ENCODE data around the gene DRG2. TPM values are rescaled to one million over a fixed set of nuclear protein-coding genes. Genes with fewer than 3 reads are reported as not detected.

Gene DRG2
- total and polyA plus RNA-seq, 7 donors: 23.7 to 33.5 (median 29.7) TPM

DNA sequence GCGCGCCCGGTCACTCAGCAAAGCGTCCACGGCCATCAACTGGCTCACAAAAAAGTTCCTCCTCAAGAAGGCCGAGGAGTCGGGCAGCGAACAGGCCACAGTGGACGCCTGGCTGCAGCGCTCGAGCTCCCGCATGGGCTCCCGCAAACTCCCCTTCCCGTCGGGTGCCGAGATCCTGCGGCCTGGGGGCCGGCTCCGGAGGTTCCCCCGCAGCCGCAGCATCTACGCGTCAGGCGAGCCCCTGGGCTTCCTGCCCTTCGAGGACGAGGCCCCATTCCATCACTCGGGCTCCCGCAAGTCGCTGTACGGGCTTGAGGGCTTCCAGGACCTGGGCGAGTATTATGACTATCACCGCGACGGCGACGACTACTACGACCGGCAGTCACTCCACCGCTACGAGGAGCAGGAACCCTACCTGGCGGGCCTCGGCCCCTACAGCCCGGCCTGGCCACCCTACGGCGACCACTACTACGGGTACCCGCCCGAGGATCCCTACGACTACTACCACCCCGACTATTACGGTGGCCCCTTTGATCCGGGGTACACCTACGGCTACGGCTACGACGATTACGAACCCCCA is 31.5 kb downstream of the DRG2 start:
- Histone ChIP-seq H3K4me3 (no peak overlapping the region), H3K36me3 (ENCODE audit: insufficient read depth in 1 of 2, low read depth in 1 of 2) (no peaks in the 10 kb centered on the region), H3K9me3 (no peaks in the 10 kb centered on the region), H3K27me3 (ENCODE audit: insufficient read depth in 3 of 3, low read length in 2 of 3) (no peaks in the 10 kb centered on the region), H3K4me1 (peaks cover 29% of the 10 kb centered on the region), H3K27ac (no peak overlapping the region)
- ATAC-seq: no peak
- DNase-seq: no peak
- intact Hi-C loops (cut with DNase I): no loop called here
- WGBS, 3 donors: 98% methylated on average over 51 to 57 of the region's 57 CpGs
- TF ChIP-seq, protein P1, sequence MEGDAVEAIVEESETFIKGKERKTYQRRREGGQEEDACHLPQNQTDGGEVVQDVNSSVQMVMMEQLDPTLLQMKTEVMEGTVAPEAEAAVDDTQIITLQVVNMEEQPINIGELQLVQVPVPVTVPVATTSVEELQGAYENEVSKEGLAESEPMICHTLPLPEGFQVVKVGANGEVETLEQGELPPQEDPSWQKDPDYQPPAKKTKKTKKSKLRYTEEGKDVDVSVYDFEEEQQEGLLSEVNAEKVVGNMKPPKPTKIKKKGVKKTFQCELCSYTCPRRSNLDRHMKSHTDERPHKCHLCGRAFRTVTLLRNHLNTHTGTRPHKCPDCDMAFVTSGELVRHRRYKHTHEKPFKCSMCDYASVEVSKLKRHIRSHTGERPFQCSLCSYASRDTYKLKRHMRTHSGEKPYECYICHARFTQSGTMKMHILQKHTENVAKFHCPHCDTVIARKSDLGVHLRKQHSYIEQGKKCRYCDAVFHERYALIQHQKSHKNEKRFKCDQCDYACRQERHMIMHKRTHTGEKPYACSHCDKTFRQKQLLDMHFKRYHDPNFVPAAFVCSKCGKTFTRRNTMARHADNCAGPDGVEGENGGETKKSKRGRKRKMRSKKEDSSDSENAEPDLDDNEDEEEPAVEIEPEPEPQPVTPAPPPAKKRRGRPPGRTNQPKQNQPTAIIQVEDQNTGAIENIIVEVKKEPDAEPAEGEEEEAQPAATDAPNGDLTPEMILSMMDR (IDR thresholded peaks at IDR 0.05): no peak

DNA sequence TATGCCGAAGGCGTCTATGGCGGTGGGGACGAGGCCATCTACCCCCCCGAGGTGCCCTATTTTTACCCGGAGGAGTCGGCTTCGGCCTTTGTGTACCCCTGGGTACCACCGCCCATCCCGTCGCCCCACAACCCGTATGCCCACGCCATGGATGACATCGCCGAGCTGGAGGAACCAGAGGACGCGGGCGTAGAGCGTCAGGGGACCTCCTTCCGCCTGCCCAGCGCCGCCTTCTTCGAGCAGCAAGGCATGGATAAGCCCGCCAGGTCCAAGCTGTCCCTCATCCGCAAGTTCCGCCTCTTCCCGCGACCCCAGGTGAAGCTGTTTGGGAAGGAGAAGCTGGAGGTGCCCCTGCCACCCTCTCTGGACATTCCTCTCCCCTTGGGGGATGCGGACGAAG is 32.2 kb downstream of the DRG2 start:
- no peak for DNase-seq
- no peak overlapping the region for H3K27ac ChIP-seq
- no peaks in the 10 kb centered on the region for H3K9me3 ChIP-seq
- TF ChIP-seq, protein P1 (IDR thresholded peaks at IDR 0.05): no peak
- intact Hi-C loops (cut with DNase I): no loop called here
- H3K4me3 ChIP-seq: no peak overlapping the region
- no peak for ATAC-seq
- 97 to 98% (median 98%) methylated on average over 28 to 30 of the region's 30 CpGs for WGBS, 3 donors
- H3K4me1 ChIP-seq: peaks cover 29% of the 10 kb centered on the region
- no peaks in the 10 kb centered on the region for H3K27me3 ChIP-seq (ENCODE audit: insufficient read depth in 3 of 3, low read length in 2 of 3)
- H3K36me3 ChIP-seq (ENCODE audit: insufficient read depth in 1 of 2, low read depth in 1 of 2): no peaks in the 10 kb centered on the region

DNA sequence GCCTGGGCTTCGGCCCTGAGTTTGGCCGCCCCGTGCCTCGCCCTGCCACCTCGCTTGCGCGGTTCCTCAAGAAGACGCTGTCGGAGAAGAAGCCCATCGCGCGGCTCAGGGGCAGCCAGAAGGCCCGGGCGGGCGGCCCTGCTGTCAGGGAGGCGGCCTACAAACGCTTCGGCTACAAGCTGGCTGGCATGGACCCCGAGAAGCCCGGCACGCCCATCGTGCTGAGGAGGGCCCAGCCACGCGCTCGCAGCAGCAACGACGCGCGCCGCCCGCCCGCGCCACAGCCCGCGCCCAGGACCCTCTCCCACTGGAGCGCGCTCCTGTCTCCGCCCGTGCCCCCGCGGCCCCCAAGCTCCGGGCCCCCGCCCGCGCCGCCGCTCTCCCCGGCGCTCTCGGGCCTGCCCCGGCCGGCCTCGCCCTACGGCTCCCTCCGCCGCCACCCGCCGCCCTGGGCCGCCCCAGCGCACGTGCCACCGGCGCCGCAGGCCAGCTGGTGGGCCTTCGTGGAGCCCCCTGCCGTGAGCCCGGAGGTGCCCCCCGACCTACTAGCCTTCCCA is 32.8 kb downstream of the DRG2 start:
- ATAC-seq: no peak
- intact Hi-C loops (cut with DNase I): no loop called here
- Histone ChIP-seq H3K36me3 (ENCODE audit: insufficient read depth in 1 of 2, low read depth in 1 of 2) (no peaks in the 10 kb centered on the region), H3K4me1 (peaks cover 29% of the 10 kb centered on the region), H3K4me3 (no peak overlapping the region), H3K27ac (no peak overlapping the region), H3K9me3 (no peaks in the 10 kb centered on the region), H3K27me3 (ENCODE audit: insufficient read depth in 3 of 3, low read length in 2 of 3) (no peaks in the 10 kb centered on the region)
- TF ChIP-seq, protein P1 (IDR thresholded peaks at IDR 0.05): no peak
- WGBS, 3 donors: 76 to 93% (median 93%) methylated on average over 50 to 68 of the region's 68 CpGs
- DNase-seq: no peak

DNA sequence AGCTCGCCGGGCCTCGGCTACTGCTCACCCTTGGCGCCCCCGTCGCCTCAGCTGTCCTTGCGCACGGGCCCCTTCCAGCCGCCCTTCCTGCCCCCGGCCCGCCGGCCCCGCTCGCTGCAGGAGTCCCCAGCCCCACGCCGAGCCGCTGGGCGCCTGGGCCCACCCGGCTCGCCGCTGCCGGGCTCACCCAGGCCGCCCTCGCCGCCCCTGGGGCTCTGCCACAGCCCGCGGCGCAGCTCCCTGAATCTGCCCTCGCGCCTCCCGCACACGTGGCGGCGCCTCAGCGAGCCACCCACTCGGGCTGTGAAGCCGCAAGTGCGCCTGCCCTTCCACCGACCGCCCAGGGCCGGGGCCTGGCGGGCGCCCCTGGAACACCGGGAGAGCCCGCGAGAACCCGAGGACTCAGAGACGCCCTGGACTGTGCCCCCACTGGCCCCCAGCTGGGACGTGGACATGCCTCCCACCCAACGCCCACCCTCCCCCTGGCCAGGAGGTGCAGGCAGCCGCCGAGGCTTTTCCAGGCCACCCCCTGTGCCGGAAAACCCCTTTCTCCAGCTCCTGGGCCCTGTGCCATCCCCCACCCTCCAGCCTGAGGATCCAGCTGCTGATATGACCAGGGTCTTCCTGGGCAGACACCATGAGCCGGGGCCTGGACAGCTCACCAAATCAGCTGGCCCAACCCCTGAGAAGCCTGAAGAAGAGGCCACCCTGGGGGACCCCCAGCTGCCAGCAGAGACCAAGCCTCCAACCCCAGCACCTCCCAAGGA is 33.6 kb downstream of the DRG2 start:
- Histone ChIP-seq H3K27ac (no peak overlapping the region), H3K9me3 (no peaks in the 10 kb centered on the region), H3K36me3 (ENCODE audit: insufficient read depth in 1 of 2, low read depth in 1 of 2) (no peaks in the 10 kb centered on the region), H3K4me3 (no peak overlapping the region), H3K27me3 (ENCODE audit: insufficient read depth in 3 of 3, low read length in 2 of 3) (no peaks in the 10 kb centered on the region), H3K4me1 (peaks cover 29% of the 10 kb centered on the region)
- ATAC-seq (no peak), DNase-seq (no peak)
- intact Hi-C loops (cut with DNase I): no loop called here
- TF ChIP-seq, protein P1 (IDR thresholded peaks at IDR 0.05): no peak
- WGBS, 3 donors: 88 to 95% (median 92%) methylated on average over 39 to 54 of the region's 54 CpGs
